GM18868 (cell line): ENCODE data around the gene PPP2CA.
A peak's percentile ranks its signal among the peaks of the same experiment; 100 is the strongest.

Experiments used
- ATAC-seq: cut with Tn5 transposase; IDR thresholded peaks from one replicate; pipeline ENCODE4 v1.9.1; 2021; ENCODE audit warnings: mild to moderate bottlenecking, moderate library complexity; ENCODE audit not compliant: unreplicated experiment

PPP2CA gene

GRCh38 chr5:134149571-134150303, 76.1 kb downstream of the PPP2CA start:
- ATAC-seq = no peak

- ATAC-seq = no peak
Observed at GRCh38 chr5:134148986-134149539, 76.8 kb downstream of the PPP2CA start.

- no peak for ATAC-seq
Observed at GRCh38 chr5:134148316-134148715, 77.6 kb downstream of the PPP2CA start.

GRCh38 chr5:134146651-134147518, 79.0 kb downstream of the PPP2CA start:
- no peak for ATAC-seq

GRCh38 chr5:134145779-134146581, 79.9 kb downstream of the PPP2CA start:
- ATAC-seq = peak; percentile 59

GRCh38 chr5:134145041-134145757, 80.7 kb downstream of the PPP2CA start:
- ATAC-seq = no peak
